ENCODE measurements around the gene CLDN6. TPM values are rescaled to one million over a fixed set of nuclear protein-coding genes. Genes with fewer than 3 reads are reported as not detected.
A peak's percentile ranks its signal among the peaks of the same experiment; 100 is the strongest.

Gene CLDN6
- total RNA-seq, 1 experiment from 2014 or later, result not detected

DNA sequence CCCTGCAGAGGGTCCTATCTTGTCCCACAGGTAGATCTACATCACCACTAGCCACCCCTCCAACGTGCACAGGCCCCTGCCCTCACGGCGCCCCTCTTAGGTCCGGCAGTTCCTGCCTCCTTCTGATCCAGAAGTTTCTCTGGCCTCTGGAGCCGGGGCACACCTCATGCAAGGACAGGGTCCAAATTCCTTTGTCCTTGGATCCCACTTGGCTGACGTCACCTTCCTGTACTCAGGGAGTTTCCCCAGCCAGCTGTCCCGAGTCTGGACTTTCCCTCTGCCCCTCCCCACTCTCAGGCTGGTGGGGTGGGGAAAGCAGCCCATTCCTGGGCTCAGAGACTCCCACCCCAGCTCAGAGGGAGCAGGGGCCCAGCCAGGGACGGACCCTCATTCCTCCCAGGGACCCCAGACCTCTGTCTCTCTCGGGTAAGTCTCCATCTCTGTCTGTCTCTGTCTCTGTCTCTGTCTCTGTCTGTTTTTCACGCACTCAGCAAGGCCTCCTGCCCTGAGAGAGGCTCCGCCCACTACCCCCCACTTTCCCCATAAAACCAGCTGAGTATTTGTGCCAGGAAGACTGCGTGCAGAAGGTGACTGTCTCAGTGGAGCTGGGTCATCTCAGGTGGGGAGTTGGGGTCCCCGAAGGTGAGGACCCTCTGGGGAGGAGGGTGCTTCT is 47.2 kb upstream of the CLDN6 start, which contains the start of gene IL32:
Gene IL32 (plus strand): TSS at position 572 of the 673 bp plus-strand sequence. CDS start 172 bp downstream, outside the sequence.
- TSS peak; percentile 49 for BruUV-seq (replicated peaks)
- H3K36me3 Mint-ChIP-seq (ENCODE audit: insufficient read depth, unreplicated experiment), result no peaks in the 10 kb centered on the region
- TF ChIP-seq, protein P1, sequence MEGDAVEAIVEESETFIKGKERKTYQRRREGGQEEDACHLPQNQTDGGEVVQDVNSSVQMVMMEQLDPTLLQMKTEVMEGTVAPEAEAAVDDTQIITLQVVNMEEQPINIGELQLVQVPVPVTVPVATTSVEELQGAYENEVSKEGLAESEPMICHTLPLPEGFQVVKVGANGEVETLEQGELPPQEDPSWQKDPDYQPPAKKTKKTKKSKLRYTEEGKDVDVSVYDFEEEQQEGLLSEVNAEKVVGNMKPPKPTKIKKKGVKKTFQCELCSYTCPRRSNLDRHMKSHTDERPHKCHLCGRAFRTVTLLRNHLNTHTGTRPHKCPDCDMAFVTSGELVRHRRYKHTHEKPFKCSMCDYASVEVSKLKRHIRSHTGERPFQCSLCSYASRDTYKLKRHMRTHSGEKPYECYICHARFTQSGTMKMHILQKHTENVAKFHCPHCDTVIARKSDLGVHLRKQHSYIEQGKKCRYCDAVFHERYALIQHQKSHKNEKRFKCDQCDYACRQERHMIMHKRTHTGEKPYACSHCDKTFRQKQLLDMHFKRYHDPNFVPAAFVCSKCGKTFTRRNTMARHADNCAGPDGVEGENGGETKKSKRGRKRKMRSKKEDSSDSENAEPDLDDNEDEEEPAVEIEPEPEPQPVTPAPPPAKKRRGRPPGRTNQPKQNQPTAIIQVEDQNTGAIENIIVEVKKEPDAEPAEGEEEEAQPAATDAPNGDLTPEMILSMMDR (IDR thresholded peaks at IDR 0.05; ENCODE audit: unreplicated experiment), result no peak
- ChIA-PET CTCF (interaction anchor here (0.6 to 1.4 kb wide), 2 partner anchors 11 to 64 kb away, joined by 4 read pairs; no protein-coding TSS in a partner anchor), POLR2A (interaction anchor here (0.6 to 1.3 kb wide), 3 partner anchors 30 to 98 kb away, joined by 3 to 5 read pairs (median 3); partner anchors contain the start of gene ZNF213)
- intact Hi-C loops (cut with micrococcal nuclease), result no loop called here
- peak within 1 kb of the TSS; percentile 64 for H3K4me3 Mint-ChIP-seq (ENCODE audit: unreplicated experiment)
- H3K27me3 Mint-ChIP-seq (ENCODE audit: insufficient read depth, unreplicated experiment), result no peaks in the 10 kb centered on the region
- H3K9me3 Mint-ChIP-seq (ENCODE audit: unreplicated experiment), result no peaks in the 10 kb centered on the region
- peak within 1 kb of the TSS; percentile 93 for H3K27ac Mint-ChIP-seq (ENCODE audit: low read depth, unreplicated experiment)
- peak; percentile 67 for DNase-seq (ENCODE audit: unreplicated experiment)
- peaks cover 11% of the 10 kb centered on the region for H3K4me1 Mint-ChIP-seq (ENCODE audit: insufficient read depth, unreplicated experiment)

DNA sequence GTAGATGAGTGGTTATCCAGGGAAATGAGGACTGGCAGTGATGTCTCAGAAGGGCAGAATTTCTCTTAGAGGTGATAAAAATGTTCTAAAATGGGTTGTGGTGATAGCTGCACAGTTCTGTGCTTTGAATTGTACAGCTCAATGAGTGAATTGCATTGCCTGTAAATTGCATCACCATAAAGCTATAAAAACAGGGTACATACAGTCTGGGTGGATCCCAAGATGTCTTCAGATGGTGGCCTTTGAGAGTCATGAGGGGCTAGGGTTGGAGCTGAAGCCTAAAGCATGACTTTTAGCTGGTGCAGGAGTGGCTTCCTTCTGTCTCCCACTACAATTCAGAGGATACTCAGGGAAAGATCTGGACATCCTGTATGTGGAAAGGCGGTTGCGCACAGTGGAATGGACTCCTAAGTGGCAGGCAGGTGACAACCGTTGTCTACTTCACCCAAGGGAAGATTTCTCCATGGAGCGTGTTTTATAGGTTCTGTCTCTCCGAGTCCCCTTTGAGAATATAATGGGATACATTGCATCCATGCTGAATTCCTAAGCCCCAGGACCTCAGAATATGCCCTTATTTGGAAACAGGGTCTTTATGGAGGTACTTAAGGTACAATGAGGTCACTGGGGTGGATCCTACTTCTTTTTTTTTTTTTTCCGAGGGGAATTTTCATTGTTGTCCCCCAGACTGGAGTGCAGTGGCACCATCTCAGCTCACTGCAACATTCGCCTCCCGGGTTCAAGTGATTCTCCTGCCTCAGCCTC is 45.8 kb upstream of the CLDN6 start:
- no peak for DNase-seq (ENCODE audit: unreplicated experiment)
- TF ChIP-seq, protein P1 (IDR thresholded peaks at IDR 0.05; ENCODE audit: unreplicated experiment), result no peak
- intact Hi-C loops (cut with micrococcal nuclease), result loop anchor here (5.0 kb wide), 1 partner anchor 103 kb away; no protein-coding TSS in a partner anchor
- Mint-ChIP-seq H3K27ac (ENCODE audit: low read depth, unreplicated experiment) (peak overlapping the region; percentile 27), H3K9me3 (ENCODE audit: unreplicated experiment) (no peaks in the 10 kb centered on the region), H3K4me3 (ENCODE audit: unreplicated experiment) (no peak overlapping the region), H3K27me3 (ENCODE audit: insufficient read depth, unreplicated experiment) (no peaks in the 10 kb centered on the region), H3K4me1 (ENCODE audit: insufficient read depth, unreplicated experiment) (peaks cover 11% of the 10 kb centered on the region), H3K36me3 (ENCODE audit: insufficient read depth, unreplicated experiment) (no peaks in the 10 kb centered on the region)
- ChIA-PET POLR2A (interaction anchor here (0.6 to 1.2 kb wide), 2 partner anchors 10 to 71 kb away, joined by 3 read pairs; partner anchors contain the start of gene ZNF213), CTCF (interaction anchor here (0.6 to 2.8 kb wide), 7 partner anchors 13 to 347 kb away, joined by 3 to 11 read pairs (median 4); partner anchors contain the start of gene ZNF213)
- BruUV-seq (replicated peaks), result no TSS peak

DNA sequence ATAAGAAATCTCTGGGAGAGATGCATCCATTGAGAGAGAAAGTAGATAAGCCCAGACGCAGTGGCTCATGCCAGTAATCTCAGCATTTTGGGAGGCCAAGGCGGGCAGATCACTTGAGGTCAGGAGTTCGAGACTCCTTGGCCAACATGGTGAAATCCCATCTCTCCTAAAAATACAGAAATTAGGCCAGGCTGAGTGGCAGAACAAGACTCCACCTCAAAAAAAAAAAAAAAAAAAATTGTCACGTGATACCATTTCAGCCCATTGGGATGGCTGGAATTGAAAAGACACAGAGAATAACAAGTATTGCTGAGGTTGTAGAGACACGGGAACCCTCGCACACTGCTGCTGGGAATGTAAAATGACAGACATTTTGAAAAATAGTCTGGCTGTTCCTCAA is 44.6 kb upstream of the CLDN6 start:
- Mint-ChIP-seq H3K27me3 (ENCODE audit: insufficient read depth, unreplicated experiment) (no peaks in the 10 kb centered on the region), H3K36me3 (ENCODE audit: insufficient read depth, unreplicated experiment) (no peaks in the 10 kb centered on the region), H3K4me3 (ENCODE audit: unreplicated experiment) (no peak overlapping the region), H3K9me3 (ENCODE audit: unreplicated experiment) (no peaks in the 10 kb centered on the region), H3K27ac (ENCODE audit: low read depth, unreplicated experiment) (no peak overlapping the region), H3K4me1 (ENCODE audit: insufficient read depth, unreplicated experiment) (peaks cover 11% of the 10 kb centered on the region)
- BruUV-seq (replicated peaks), result no TSS peak
- DNase-seq (ENCODE audit: unreplicated experiment), result no peak
- CTCF ChIA-PET, result interaction anchor here (0.9 to 2.8 kb wide), 2 partner anchors 31 to 67 kb away, joined by 3 to 11 read pairs; no protein-coding TSS in a partner anchor
- TF ChIP-seq, protein P1 (IDR thresholded peaks at IDR 0.05; ENCODE audit: unreplicated experiment), result no peak
- intact Hi-C loops (cut with micrococcal nuclease), result loop anchor here (5.0 kb wide), 1 partner anchor 105 kb away; no protein-coding TSS in a partner anchor
- POLR2A ChIA-PET, result interaction anchor here (1.2 kb wide), 1 partner anchor 72 kb away, joined by 3 read pairs; the partner anchor contains the start of gene ZNF213
